Activated CD8-positive, alpha-beta T cell treated with anti-CD3 and anti-CD28 coated beads, Interleukin-2, amount 10 ng/mL, durations not matched to agents 7 days and 5 days (primary cell): ENCODE measurements around the gene TNFRSF19. TPM values are rescaled to one million over a fixed set of nuclear protein-coding genes. Genes with fewer than 3 reads are reported as not detected.
"Not testable (repeated sequence)": the region's sequence is repeated elsewhere in the genome, so short reads cannot be mapped to it uniquely, and the experiment has no call there.

Experiments
- ATAC-seq: fragments of 150-1000 bp; cut with Tn5 transposase; one replicate; pipeline ENCODE4 v1.10.0; 2021; ENCODE audit warnings: moderate library complexity
- CTCF ChIA-PET: fragments of 350-600 bp; sonication (Branson Sonifier 250); formaldehyde crosslinking; loops from one replicate; lab custom pipeline; 2021; ENCODE audit warnings: antibody characterized with exemption; lab: Charles Lee
- POLR2A ChIA-PET: fragments of 350-600 bp; sonication (Branson Sonifier 250); formaldehyde crosslinking; loops from one replicate; lab custom pipeline; 2021; ENCODE audit warnings: antibody characterized with exemption; lab: Charles Lee
- DNase-seq: peaks from one replicate; pipeline ENCODE4 v3.0.0-alpha.2; 2020
- H3K27ac Mint-ChIP-seq: one replicate; pipeline ENCODE4 v1.8.0; 2021; ENCODE audit warnings: mild to moderate bottlenecking, mixed read lengths
- H3K27me3 Mint-ChIP-seq: one replicate; pipeline ENCODE4 v1.8.0; 2021; ENCODE audit warnings: low read depth, mixed read lengths
- H3K36me3 Mint-ChIP-seq: one replicate; pipeline ENCODE4 v1.8.0; 2021; ENCODE audit warnings: low read depth, mixed read lengths
- H3K4me1 Mint-ChIP-seq: one replicate; pipeline ENCODE4 v1.8.0; 2021; ENCODE audit warnings: low read depth, mixed read lengths
- H3K4me3 Mint-ChIP-seq: one replicate; pipeline ENCODE4 v1.8.0; 2021; ENCODE audit warnings: mild to moderate bottlenecking, mixed read lengths
- H3K9me3 Mint-ChIP-seq: one replicate; pipeline ENCODE4 v1.8.0; 2022; ENCODE audit warnings: mixed read lengths; ENCODE audit not compliant: insufficient read depth
- total RNA-seq, 2 experiments: library from RNA; stranded (reverse); gene quantifications; one replicate each; pipeline ENCODE4 v1.2.3, GENCODE V29; 2021

The TNFRSF19 gene
- total RNA-seq, 2 experiments from 2014 or later: 0.11 TPM; not detected in 1

DNA sequence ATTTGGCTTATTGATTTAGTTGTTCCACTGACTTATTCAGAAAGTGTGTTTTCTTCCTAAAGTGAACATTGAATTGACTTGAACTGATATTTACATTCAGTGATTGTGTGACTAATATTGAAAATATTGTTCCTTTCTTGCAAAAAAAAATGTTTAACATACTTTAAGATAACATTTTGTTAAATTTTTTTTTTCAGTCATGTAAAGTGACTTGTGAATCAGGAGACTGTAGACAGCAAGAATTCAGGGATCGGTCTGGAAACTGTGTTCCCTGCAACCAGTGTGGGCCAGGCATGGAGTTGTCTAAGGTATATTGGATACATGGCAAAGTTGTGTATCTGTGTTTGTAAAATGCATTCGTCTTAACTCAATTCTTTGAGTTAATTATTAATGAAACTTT lies 22.9 kb downstream of the TNFRSF19 start:
- H3K4me3 Mint-ChIP-seq: no peak overlapping the region
- ChIA-PET CTCF (no interaction called here), POLR2A (no interaction called here)
- H3K36me3 Mint-ChIP-seq: no peaks in the 10 kb centered on the region
- peaks cover 29% of the 10 kb centered on the region for H3K27me3 Mint-ChIP-seq
- no peak for DNase-seq
- H3K4me1 Mint-ChIP-seq: peaks cover 4% of the 10 kb centered on the region
- no peak overlapping the region for H3K27ac Mint-ChIP-seq
- ATAC-seq: no peak
- H3K9me3 Mint-ChIP-seq: no peaks in the 10 kb centered on the region

DNA sequence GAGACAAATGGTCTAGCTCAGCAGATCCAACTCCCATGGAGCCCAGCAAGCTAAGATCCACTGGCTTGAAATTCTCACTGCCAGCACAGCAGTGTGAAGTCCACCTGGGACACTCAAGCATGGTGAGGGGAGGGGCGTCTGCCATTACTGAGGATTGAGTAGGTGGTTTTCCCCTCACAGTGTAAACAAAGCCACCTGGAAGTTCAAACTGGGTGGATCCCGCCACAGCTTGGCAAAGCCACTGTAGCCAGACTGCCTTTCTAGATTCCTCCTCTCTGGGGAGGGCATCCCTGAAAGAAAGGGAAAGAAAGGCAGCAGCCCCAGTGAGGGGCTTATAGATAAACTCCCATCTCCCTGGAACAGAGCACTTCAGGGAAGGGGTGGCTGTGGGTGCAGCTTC lies 24.1 kb downstream of the TNFRSF19 start:
- CTCF ChIA-PET: interaction anchor here (1.7 kb wide), 1 partner anchor 10 kb away, joined by 3 read pairs; no protein-coding TSS in a partner anchor
- H3K36me3 Mint-ChIP-seq, DNase-seq, POLR2A ChIA-PET, H3K4me3 Mint-ChIP-seq, H3K27ac Mint-ChIP-seq, H3K4me1 Mint-ChIP-seq, ATAC-seq, H3K9me3 Mint-ChIP-seq: not testable (repeated sequence)
- H3K27me3 Mint-ChIP-seq: peaks cover 28% of the 10 kb centered on the region

DNA sequence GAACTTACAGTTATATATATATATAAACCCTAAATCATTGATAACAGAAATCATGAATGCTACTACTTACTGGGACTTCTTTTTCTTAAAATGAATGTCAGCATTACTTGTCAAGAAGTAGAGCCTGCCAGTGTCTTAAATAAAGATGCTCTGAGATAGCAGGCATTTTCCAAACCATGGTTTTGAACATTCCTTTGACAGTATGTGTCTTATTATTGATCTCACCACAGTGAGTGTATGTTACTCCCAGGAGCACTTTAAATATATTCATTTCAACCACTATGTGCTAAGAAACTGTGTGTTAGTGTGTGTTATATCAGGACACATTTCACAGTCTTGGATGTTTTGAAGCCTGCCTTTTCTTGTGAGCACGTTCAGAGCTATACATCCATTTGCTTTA lies 28.2 kb downstream of the TNFRSF19 start:
- H3K27me3 Mint-ChIP-seq: peaks cover 30% of the 10 kb centered on the region
- ATAC-seq (no peak), DNase-seq (no peak)
- no peaks in the 10 kb centered on the region for H3K36me3 Mint-ChIP-seq
- no peak overlapping the region for H3K4me3 Mint-ChIP-seq
- CTCF ChIA-PET: no interaction called here
- no peak overlapping the region for H3K27ac Mint-ChIP-seq
- POLR2A ChIA-PET: no interaction called here
- no peaks in the 10 kb centered on the region for H3K9me3 Mint-ChIP-seq
- no peaks in the 10 kb centered on the region for H3K4me1 Mint-ChIP-seq

DNA sequence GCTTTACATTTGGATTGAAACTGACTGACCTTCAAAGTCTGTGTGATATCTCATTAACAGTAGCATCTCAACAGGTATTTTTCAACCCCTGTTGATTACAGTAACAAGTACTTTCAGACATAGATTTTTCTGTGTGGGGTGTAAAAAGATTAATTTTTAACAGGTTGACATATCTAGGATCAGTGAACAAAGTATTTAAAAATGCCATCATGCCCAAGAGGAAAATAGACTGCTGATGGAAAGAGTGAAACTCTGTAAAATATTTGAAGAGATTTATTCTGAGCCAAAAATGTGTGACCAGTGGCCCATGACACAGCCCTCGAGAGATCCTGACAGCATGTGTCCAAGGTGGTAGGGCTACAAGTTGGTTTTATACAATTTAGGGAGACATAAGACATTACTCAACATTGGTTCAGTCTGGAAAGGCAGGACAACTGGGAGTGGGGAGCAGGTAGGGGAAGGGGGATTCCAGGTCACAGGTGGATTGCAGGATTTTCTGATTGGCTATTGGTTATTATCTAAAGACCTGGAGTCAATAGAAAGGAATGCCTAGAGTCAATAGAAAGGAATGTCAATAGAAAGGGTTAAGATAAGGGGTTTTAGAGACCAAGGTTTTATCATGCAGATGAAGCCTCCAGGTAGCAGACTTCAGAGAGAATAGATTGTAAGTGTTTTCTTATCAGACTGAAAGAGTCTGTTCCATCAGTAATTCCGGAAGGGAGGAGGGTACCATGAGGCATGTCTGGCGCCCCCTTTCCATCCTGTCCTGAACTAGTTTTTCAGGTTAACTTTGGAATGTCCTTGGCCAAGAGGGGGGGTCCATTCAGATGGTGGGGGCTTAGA lies 29.1 kb downstream of the TNFRSF19 start:
- Mint-ChIP-seq H3K4me3 (no peak overlapping the region), H3K36me3 (no peaks in the 10 kb centered on the region), H3K27ac (no peak overlapping the region), H3K27me3 (peaks cover 37% of the 10 kb centered on the region), H3K4me1 (no peaks in the 10 kb centered on the region), H3K9me3 (no peaks in the 10 kb centered on the region)
- POLR2A ChIA-PET: no interaction called here
- CTCF ChIA-PET: no interaction called here
- DNase-seq (no peak), ATAC-seq (no peak)

DNA sequence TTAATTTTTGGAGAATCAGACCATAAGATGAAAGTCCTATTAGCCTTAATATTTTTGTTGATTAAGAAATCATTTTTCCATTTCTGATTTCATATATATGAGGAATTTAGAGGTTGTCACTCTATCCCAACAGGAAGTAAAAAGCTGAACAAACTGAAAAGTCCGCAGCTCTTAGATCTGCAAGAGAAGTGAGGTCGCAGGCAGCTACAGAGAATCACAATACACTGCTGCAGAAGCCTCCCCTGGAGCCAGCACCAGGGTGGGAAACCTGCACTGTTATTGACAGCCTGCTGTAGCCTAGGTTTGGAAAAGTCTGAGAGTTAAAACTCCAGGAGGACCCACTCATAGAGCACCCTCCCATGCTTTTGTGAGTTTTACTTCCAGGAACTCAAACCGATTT lies 29.9 kb downstream of the TNFRSF19 start:
- DNase-seq (no peak), ATAC-seq (no peak)
- no peak overlapping the region for H3K4me3 Mint-ChIP-seq
- no peak overlapping the region for H3K27ac Mint-ChIP-seq
- ChIA-PET CTCF (no interaction called here), POLR2A (no interaction called here)
- peaks cover 39% of the 10 kb centered on the region for H3K27me3 Mint-ChIP-seq
- no peaks in the 10 kb centered on the region for H3K4me1 Mint-ChIP-seq
- no peaks in the 10 kb centered on the region for H3K9me3 Mint-ChIP-seq
- H3K36me3 Mint-ChIP-seq: no peaks in the 10 kb centered on the region

DNA sequence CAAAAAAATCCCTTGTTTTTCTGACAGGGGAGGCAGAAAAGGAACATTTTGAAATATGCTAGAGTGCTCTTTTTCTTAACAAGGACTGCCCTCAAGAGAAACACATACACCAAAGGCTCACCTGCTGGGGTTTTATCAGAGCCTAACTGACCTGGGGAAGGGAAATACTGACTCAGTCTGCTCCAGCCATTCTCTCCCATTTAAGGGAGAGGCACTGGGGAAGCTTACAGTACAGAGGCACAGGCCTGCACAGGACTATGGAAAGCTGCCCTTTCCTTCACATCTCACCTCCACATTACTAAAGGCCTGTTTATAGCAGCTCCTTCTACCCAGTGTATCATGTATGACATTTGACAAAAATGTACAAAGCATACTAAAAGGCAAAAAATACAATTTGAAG lies 30.3 kb downstream of the TNFRSF19 start:
- no peak overlapping the region for H3K4me3 Mint-ChIP-seq
- no peaks in the 10 kb centered on the region for H3K4me1 Mint-ChIP-seq
- H3K27me3 Mint-ChIP-seq: peaks cover 38% of the 10 kb centered on the region
- DNase-seq: no peak
- H3K9me3 Mint-ChIP-seq: no peaks in the 10 kb centered on the region
- ATAC-seq: no peak
- no peak overlapping the region for H3K27ac Mint-ChIP-seq
- no peaks in the 10 kb centered on the region for H3K36me3 Mint-ChIP-seq
- ChIA-PET POLR2A (no interaction called here), CTCF (no interaction called here)

DNA sequence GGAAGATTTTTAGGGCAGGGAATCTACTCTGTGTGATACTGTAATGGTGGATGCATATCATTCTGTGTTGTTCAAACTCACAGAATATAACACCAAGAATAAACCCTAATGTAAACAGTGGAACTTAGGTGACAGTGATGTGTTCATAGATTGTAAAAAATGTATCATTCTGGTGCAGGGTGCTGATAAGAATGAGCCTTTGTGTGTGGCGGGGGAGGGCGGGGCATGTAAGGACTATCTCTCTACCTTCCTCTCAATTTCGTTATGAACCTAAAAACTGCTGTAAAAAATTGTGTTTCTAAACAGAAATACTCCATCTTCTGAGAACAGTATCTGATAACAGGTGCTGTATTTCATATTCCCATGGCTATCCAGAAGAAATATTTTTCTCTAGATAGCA lies 35.6 kb downstream of the TNFRSF19 start:
- ChIA-PET POLR2A (no interaction called here), CTCF (no interaction called here)
- Mint-ChIP-seq H3K27ac (no peak overlapping the region), H3K4me1 (peaks cover 15% of the 10 kb centered on the region), H3K9me3 (no peaks in the 10 kb centered on the region), H3K36me3 (no peaks in the 10 kb centered on the region), H3K4me3 (no peak overlapping the region), H3K27me3 (peaks cover 27% of the 10 kb centered on the region)
- no peak for ATAC-seq
- no peak for DNase-seq

DNA sequence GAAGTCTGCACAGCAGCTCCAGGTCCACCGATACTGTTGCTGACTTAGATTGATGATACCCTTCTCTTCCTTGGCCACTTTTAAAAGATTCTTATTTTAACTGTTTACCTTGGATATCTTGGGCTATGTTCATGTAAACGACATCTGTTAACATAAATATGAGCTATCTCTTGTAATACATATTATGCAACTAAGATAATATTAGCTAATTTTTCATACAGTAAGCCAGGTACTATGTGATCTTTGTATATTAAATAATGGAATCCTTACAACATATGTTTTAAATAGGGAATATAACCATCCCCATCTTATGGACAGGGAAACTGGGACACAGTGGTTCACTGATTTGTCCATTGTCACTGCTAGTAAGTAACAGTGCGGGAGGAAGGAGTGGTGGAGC lies 37.9 kb downstream of the TNFRSF19 start:
- Mint-ChIP-seq H3K27ac (no peak overlapping the region), H3K36me3 (no peaks in the 10 kb centered on the region), H3K27me3 (peaks cover 36% of the 10 kb centered on the region), H3K4me3 (no peak overlapping the region), H3K4me1 (peaks cover 15% of the 10 kb centered on the region), H3K9me3 (no peaks in the 10 kb centered on the region)
- no peak for DNase-seq
- ChIA-PET POLR2A (no interaction called here), CTCF (no interaction called here)
- ATAC-seq: no peak

DNA sequence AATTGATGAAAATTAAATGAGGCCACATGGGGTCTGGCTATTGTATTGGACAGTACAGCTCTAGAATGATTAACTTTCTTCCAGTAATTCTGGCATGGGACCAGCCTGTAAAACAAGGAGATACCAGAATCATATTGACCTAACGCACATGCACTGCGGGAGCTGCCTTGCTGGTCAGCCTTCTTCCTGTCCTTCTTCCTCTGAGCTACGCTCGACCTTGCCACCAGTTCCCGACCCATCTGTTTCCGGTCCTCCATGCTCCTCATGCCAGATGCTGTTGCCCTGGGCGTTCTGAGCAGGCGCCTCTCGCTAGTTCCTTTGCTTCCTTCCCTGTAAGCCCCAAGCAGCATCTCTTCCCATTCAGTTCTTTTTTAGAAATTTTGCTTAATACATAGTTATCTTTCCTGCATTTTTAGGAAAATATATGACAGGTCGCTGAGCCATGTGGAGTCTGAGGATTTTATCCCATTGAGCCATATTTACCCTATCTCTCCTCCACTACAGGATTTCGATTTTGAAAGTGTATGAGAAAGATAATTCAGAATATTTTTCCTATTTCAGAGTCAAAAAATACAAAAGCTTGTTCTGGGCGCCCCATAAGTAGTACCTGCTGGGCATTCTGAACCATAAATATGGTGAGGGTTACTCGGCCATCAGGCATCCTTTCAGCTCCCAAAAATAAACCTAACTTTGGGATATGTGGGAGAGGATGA lies 38.6 kb downstream of the TNFRSF19 start:
- H3K36me3 Mint-ChIP-seq: no peaks in the 10 kb centered on the region
- ATAC-seq (no peak), DNase-seq (no peak)
- peak overlapping the region; percentile 56 for H3K4me3 Mint-ChIP-seq
- H3K9me3 Mint-ChIP-seq: no peaks in the 10 kb centered on the region
- POLR2A ChIA-PET: no interaction called here
- CTCF ChIA-PET: interaction anchor here (1.4 kb wide), 1 partner anchor 30 kb away, joined by 3 read pairs; no protein-coding TSS in a partner anchor
- peaks cover 15% of the 10 kb centered on the region for H3K4me1 Mint-ChIP-seq
- H3K27ac Mint-ChIP-seq: no peak overlapping the region
- H3K27me3 Mint-ChIP-seq: peaks cover 36% of the 10 kb centered on the region

DNA sequence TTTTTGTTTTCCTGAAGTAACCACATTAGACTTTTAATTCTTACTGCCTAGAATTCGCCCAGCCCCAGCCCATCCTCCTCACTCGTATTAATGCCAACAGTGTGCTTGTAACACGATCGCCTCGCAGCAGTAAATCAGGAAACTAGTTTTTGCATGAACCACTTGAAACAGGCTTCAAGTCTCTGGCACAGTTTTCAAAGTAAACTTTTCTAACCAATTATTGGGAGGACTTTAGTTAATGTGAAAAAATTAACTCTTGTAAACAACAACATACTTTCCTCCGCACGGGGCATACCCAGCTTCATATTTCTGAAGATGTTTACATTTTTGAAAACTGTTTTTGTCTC lies 39.2 kb downstream of the TNFRSF19 start:
- H3K4me3 Mint-ChIP-seq: peak overlapping the region; percentile 56
- H3K27ac Mint-ChIP-seq: no peak overlapping the region
- no peak for DNase-seq
- H3K4me1 Mint-ChIP-seq: peaks cover 15% of the 10 kb centered on the region
- H3K9me3 Mint-ChIP-seq: no peaks in the 10 kb centered on the region
- ChIA-PET CTCF (interaction anchor here (1.2 to 1.4 kb wide), 2 partner anchors 31 to 43 kb away, joined by 3 read pairs; no protein-coding TSS in a partner anchor), POLR2A (no interaction called here)
- no peaks in the 10 kb centered on the region for H3K36me3 Mint-ChIP-seq
- peaks cover 38% of the 10 kb centered on the region for H3K27me3 Mint-ChIP-seq
- ATAC-seq: no peak

DNA sequence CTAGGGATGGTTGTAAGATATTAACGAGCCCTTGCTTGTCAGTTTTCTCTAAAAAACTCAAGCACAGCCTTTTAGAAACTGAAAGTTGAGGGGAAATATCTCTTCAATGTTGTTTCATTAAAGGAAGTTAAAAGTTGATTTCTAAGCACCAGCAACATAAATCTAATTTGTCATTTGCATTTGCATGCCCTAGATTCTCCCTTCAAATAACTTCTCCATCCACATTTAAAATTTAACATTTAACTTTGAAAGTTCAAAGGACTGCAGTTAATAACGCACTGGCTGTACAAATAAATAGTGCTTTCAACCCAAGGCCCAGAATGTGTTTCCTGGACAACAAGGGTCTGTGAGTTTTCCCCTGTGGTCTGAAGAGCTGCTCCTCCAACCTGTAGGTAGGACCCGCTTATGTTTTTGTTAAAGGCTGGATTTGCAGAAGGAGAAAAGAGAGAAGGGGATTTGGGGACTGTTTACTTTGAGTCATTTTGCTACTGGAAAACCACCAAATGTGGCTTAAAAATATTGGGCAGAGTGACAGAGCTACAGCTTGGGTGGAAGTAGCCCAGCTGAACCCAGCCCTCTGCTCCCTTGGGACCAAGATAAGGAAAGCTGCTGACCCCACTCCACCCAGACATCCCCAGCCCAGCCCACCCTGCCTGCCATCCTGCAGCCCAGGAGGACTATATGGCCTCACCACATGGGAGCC lies 39.8 kb downstream of the TNFRSF19 start:
- ATAC-seq (no peak), DNase-seq (no peak)
- Mint-ChIP-seq H3K4me1 (peaks cover 15% of the 10 kb centered on the region), H3K4me3 (peak overlapping the region; percentile 42), H3K36me3 (no peaks in the 10 kb centered on the region), H3K27me3 (peaks cover 33% of the 10 kb centered on the region), H3K27ac (peak overlapping the region; percentile 27), H3K9me3 (no peaks in the 10 kb centered on the region)
- POLR2A ChIA-PET: no interaction called here
- CTCF ChIA-PET: interaction anchor here (1.2 to 1.4 kb wide), 2 partner anchors 31 to 42 kb away, joined by 3 read pairs; no protein-coding TSS in a partner anchor
